ENCODE measurements around the gene KRTAP3-2.

The KRTAP3-2 gene

DNA sequence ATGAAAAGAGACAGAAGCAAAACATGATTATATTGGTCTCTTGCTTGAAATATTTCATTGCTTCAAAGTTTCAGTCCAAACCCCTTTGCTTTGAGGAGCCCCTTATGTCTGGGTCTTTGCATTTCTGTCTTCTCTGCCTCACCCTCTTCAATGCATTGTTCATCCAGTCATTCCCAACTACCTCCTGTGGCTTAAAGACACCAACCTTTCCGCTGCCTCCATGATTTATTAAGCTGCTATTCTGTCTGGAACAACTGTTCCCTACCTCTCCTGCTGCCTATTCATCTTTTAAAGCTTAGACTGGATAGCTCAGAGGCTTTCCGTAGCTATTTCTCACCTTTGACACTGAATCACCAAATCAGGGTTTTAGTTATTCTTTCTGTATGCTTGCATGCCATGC lies 2.3 kb downstream of the KRTAP3-2 start:
- no peak for DNase-seq (ENCODE audit: low read depth, low spot score)
- in situ Hi-C loops (cut with HindIII; ENCODE audit: low sequenced_read_pairs): no loop called here
- no peak overlapping the region for H3K4me3 ChIP-seq (ENCODE audit: low read depth, low read length)
- TF ChIP-seq, protein P1, sequence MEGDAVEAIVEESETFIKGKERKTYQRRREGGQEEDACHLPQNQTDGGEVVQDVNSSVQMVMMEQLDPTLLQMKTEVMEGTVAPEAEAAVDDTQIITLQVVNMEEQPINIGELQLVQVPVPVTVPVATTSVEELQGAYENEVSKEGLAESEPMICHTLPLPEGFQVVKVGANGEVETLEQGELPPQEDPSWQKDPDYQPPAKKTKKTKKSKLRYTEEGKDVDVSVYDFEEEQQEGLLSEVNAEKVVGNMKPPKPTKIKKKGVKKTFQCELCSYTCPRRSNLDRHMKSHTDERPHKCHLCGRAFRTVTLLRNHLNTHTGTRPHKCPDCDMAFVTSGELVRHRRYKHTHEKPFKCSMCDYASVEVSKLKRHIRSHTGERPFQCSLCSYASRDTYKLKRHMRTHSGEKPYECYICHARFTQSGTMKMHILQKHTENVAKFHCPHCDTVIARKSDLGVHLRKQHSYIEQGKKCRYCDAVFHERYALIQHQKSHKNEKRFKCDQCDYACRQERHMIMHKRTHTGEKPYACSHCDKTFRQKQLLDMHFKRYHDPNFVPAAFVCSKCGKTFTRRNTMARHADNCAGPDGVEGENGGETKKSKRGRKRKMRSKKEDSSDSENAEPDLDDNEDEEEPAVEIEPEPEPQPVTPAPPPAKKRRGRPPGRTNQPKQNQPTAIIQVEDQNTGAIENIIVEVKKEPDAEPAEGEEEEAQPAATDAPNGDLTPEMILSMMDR (IDR thresholded peaks at IDR 0.05; ENCODE audit: low read depth, low read length): no peak

DNA sequence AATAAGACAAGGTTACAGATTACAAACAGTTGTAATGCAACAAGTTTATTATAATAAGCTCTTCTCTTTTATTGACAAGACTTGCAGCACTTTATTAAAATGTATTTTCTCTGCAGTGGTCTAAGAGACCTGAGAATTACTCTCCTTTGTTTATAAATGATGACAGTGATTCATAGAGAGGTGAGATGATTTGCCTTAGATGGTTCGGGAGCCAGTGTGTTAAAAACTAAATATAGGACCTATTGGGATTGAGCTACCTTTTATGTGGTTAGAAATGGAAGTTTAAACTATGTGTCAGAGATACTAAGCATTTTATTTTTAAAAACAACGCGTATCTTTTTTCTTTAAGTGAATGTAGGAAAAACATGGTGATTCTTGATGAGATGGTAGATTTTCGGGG lies 2.9 kb downstream of the KRTAP3-2 start:
- H3K4me3 ChIP-seq (ENCODE audit: low read depth, low read length): no peak overlapping the region
- no peak for DNase-seq (ENCODE audit: low read depth, low spot score)
- in situ Hi-C loops (cut with HindIII; ENCODE audit: low sequenced_read_pairs): no loop called here
- TF ChIP-seq, protein P1 (IDR thresholded peaks at IDR 0.05; ENCODE audit: low read depth, low read length): no peak

DNA sequence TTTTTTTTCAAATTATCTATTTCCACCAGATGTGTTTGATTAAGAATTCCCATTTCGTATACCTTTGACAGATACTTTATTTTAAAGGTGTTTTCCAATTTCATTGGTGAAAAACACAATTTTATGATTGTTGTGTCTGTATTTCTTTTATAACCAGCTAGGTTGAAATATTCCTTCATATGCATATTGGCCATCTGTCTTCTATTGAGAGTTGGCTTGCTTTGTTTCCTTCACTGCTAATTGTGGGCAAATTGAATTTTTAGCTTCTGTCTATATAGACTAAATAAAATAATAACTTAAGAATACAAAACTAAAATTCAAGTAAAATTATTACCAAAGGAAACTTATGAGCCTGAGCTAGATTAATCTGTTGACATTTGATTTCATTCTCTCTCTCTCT lies 4.6 kb downstream of the KRTAP3-2 start:
- no peak for DNase-seq (ENCODE audit: low read depth, low spot score)
- in situ Hi-C loops (cut with HindIII; ENCODE audit: low sequenced_read_pairs): no loop called here
- H3K4me3 ChIP-seq (ENCODE audit: low read depth, low read length): no peak overlapping the region
- TF ChIP-seq, protein P1 (IDR thresholded peaks at IDR 0.05; ENCODE audit: low read depth, low read length): no peak

DNA sequence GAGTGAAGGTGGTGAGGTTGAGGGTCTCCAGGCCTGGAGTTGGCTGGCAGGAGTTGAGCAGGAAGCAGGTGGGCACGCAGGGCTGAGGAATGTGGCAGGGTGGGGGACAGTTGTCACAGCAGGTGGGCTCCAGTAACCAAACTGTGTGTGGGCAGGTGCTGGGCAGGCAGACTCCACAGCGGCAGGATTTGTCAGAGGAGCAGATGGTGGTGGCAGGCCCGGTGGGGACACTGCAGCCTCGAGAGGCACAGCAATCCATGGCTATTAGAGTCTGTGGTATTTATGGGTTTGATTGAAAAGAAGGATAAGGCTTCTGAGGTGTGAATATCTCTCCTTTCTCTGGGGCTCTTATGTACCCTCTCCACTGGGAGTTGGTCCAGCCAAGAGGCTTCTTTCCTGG lies 5.9 kb downstream of the KRTAP3-2 start, which contains the start of gene KRTAP3-3:
Gene KRTAP3-3 (minus strand): TSS at position 326 of the 400 bp plus-strand sequence. CDS start 67 bp downstream, at position 259.
- H3K4me3 ChIP-seq (ENCODE audit: low read depth, low read length): no peak within 1 kb of the TSS
- in situ Hi-C loops (cut with HindIII; ENCODE audit: low sequenced_read_pairs): no loop called here
- TF ChIP-seq, protein P1 (IDR thresholded peaks at IDR 0.05; ENCODE audit: low read depth, low read length): no peak

DNA sequence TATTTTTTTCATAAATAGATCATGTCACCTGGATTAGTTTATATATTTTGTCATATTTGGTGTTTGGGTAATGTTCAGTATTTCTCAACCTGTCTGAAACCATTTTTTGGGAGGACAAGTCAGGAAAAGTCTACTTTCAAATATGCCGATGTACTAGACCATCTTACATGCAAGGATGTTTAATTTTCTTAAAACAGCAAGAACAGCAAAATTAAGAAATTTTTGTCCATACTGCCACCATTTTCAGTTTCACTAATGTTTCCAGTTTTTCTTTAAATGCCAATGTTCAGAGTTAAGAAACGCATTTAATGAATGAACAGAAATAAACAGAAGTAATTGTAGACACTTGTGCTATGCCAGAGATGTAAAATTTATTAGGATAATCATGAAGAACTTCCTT lies 6.6 kb downstream of the KRTAP3-2 start:
- in situ Hi-C loops (cut with HindIII; ENCODE audit: low sequenced_read_pairs): no loop called here
- no peak for DNase-seq (ENCODE audit: low read depth, low spot score)
- TF ChIP-seq, protein P1 (IDR thresholded peaks at IDR 0.05; ENCODE audit: low read depth, low read length): no peak
- no peak overlapping the region for H3K4me3 ChIP-seq (ENCODE audit: low read depth, low read length)

More for the DNA sequence above, 5.9 kb downstream of the KRTAP3-2 start, which contains the start of gene KRTAP3-3:
- no peak for DNase-seq (ENCODE audit: low read depth, low spot score)

DNA sequence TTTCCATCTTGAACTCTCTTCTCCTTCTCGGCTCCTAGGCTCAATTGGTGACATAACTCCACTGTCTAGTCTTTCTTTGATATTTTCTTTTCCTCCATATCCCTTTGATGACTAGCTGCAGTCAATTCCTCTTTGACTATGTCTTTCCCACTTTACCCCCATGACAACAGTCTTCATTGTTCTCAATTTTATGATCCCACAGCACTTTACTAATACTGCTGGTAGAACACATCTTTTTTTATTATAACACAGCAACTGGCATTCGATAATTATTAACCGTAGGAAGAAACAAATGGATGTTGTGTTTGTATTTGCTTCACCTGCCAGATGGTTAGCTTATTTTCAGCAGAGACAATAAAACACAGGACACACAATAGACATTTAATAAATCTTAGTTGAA lies 7.0 kb downstream of the KRTAP3-2 start:
- in situ Hi-C loops (cut with HindIII; ENCODE audit: low sequenced_read_pairs): no loop called here
- TF ChIP-seq, protein P1 (IDR thresholded peaks at IDR 0.05; ENCODE audit: low read depth, low read length): no peak
- no peak overlapping the region for H3K4me3 ChIP-seq (ENCODE audit: low read depth, low read length)
- no peak for DNase-seq (ENCODE audit: low read depth, low spot score)

DNA sequence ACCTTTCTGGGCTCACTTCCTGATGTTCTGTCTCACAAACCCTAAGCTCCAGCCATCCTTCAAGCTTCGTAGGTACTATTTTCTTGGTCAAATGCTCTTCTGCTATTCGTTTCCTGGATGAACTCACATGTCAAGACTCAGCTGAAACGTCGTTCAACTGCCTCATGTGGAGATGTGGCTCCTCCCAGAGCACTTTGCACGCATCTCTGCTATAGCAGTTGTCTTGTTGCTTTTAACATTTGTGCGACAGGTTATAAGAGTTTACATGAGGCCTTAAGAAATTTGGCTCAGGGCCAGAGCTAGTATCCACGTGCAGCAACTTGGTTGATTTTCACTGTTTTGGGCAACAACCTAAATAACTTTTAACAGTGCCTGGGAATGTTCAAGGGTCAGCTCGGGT lies 12.8 kb downstream of the KRTAP3-2 start:
- no peak overlapping the region for H3K4me3 ChIP-seq (ENCODE audit: low read depth, low read length)
- in situ Hi-C loops (cut with HindIII; ENCODE audit: low sequenced_read_pairs): no loop called here
- DNase-seq (ENCODE audit: low read depth, low spot score): no peak
- TF ChIP-seq, protein P1 (IDR thresholded peaks at IDR 0.05; ENCODE audit: low read depth, low read length): no peak
